SK-N-SH (cell line): Measurements from ENCODE around the gene FOXF1.

Experiments used
- CTCF ChIP-seq: fragments of 200-600 bp; sonication (generic); IDR thresholded peaks from 2 replicates; pipeline ENCODE4 v1.6.1; 2017; ENCODE audit warnings: antibody characterized with exemption, mild to moderate bottlenecking, moderate library complexity
- EP300 ChIP-seq, 2 experiments: IDR thresholded peaks; 2 replicates each; pipeline versions ENCODE4 v1.4.0 to v1.6.1; 2012; ENCODE audit warnings: borderline replicate concordance in 1 of 2, low read depth in 1 of 2, low read length in 1 of 2
- EZH2phosphoT487 ChIP-seq: fragments of 200-600 bp; sonication (generic); IDR thresholded peaks from 2 replicates; pipeline ENCODE4 v1.6.1; 2017; ENCODE audit warnings: low read depth, mixed run types, mild to moderate bottlenecking, antibody characterized with exemption, moderate library complexity, borderline replicate concordance
- MAX ChIP-seq: IDR thresholded peaks from 2 replicates; pipeline ENCODE4 v1.4.0; 2012; ENCODE audit warnings: low read depth
- POLR2AphosphoS5 ChIP-seq: IDR thresholded peaks from 2 replicates; pipeline ENCODE4 v1.6.1; 2012; ENCODE audit warnings: low read depth, low read length
- SIN3A ChIP-seq: IDR thresholded peaks from 2 replicates; pipeline ENCODE4 v1.6.1; 2012; ENCODE audit warnings: low read depth, mild to moderate bottlenecking, low read length, moderate library complexity, borderline replicate concordance
- TF ChIP-seq, protein P1 (sequence below): IDR thresholded peaks from 2 replicates; pipeline ENCODE4 v1.6.1; 2012; ENCODE audit warnings: mild to moderate bottlenecking, low read depth, low read length, moderate library complexity
- TF ChIP-seq, protein P2 (sequence below): IDR thresholded peaks from 2 replicates; pipeline ENCODE4; 2012

DNA sequence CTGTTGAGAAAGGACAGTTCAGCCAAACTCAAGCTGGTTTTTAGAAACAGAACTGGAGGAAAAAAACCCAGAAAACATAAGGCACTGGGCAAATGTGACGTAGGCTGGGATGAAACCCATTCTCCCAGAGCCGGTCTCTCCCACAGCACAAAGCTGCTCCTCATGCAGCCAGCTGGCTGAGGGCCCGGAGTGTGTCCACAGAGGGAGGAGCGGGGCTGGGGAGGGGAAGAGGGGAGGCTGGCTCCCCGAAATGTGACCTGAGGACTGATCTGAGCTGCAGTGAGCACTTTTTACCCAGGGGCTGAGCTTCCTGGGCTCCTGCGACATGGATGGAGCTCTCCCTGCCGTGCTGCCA is 20.8 kb downstream of the FOXF1 start:
- no peak for TF ChIP-seq POLR2AphosphoS5
- TF ChIP-seq, protein P1, sequence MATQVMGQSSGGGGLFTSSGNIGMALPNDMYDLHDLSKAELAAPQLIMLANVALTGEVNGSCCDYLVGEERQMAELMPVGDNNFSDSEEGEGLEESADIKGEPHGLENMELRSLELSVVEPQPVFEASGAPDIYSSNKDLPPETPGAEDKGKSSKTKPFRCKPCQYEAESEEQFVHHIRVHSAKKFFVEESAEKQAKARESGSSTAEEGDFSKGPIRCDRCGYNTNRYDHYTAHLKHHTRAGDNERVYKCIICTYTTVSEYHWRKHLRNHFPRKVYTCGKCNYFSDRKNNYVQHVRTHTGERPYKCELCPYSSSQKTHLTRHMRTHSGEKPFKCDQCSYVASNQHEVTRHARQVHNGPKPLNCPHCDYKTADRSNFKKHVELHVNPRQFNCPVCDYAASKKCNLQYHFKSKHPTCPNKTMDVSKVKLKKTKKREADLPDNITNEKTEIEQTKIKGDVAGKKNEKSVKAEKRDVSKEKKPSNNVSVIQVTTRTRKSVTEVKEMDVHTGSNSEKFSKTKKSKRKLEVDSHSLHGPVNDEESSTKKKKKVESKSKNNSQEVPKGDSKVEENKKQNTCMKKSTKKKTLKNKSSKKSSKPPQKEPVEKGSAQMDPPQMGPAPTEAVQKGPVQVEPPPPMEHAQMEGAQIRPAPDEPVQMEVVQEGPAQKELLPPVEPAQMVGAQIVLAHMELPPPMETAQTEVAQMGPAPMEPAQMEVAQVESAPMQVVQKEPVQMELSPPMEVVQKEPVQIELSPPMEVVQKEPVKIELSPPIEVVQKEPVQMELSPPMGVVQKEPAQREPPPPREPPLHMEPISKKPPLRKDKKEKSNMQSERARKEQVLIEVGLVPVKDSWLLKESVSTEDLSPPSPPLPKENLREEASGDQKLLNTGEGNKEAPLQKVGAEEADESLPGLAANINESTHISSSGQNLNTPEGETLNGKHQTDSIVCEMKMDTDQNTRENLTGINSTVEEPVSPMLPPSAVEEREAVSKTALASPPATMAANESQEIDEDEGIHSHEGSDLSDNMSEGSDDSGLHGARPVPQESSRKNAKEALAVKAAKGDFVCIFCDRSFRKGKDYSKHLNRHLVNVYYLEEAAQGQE: no peak
- TF ChIP-seq, protein P2, sequence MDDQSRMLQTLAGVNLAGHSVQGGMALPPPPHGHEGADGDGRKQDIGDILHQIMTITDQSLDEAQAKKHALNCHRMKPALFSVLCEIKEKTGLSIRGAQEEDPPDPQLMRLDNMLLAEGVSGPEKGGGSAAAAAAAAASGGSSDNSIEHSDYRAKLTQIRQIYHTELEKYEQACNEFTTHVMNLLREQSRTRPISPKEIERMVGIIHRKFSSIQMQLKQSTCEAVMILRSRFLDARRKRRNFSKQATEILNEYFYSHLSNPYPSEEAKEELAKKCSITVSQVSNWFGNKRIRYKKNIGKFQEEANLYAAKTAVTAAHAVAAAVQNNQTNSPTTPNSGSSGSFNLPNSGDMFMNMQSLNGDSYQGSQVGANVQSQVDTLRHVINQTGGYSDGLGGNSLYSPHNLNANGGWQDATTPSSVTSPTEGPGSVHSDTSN: no peak
- TF ChIP-seq MAX: no peak
- TF ChIP-seq CTCF: no peak
- no peak for TF ChIP-seq SIN3A
- no peak for TF ChIP-seq EP300 (IDR thresholded peaks at IDR 0.05; ENCODE audit: borderline replicate concordance in 1 of 2, low read depth in 1 of 2, low read length in 1 of 2)
- TF ChIP-seq EZH2phosphoT487: no peak
